Immature natural killer cell (primary cell): ENCODE measurements around the gene ABCA7. TPM values are rescaled to one million over a fixed set of nuclear protein-coding genes. Genes with fewer than 3 reads are reported as not detected.
A peak's percentile ranks its signal among the peaks of the same experiment; 100 is the strongest.

Source experiments
- DNase-seq, 3 donors: peaks; one replicate each; pipeline ENCODE4 v3.0.0; 2022; ENCODE audit warnings: mixed read lengths in 1 of 3
- H3K27ac Mint-ChIP-seq, 6 donors: one replicate each; pipeline ENCODE4 v1.8.0; 2020; ENCODE audit warnings: mixed read lengths in 6 of 6, mild to moderate bottlenecking in 5 of 6, inconsistent platforms in 4 of 6, moderate library complexity in 3 of 6
- H3K27me3 Mint-ChIP-seq, 3 donors: one replicate each; pipeline ENCODE4 v1.8.0; 2020 to 2021; ENCODE audit warnings: low read depth in 3 of 3, mild to moderate bottlenecking in 3 of 3, mixed read lengths in 3 of 3, moderate library complexity in 3 of 3, inconsistent platforms in 1 of 3
- H3K36me3 Mint-ChIP-seq, 3 donors: one replicate each; pipeline ENCODE4 v1.8.0; 2020; ENCODE audit warnings: mixed read lengths in 3 of 3, inconsistent platforms in 2 of 3, mild to moderate bottlenecking in 2 of 3
- H3K4me1 Mint-ChIP-seq, 2 donors: one replicate each; pipeline ENCODE4 v1.8.0; 2020; ENCODE audit warnings: inconsistent platforms in 2 of 2, mild to moderate bottlenecking in 2 of 2, mixed read lengths in 2 of 2, moderate library complexity in 1 of 2
- H3K4me3 Mint-ChIP-seq, 5 donors: one replicate each; pipeline ENCODE4 v1.8.0; 2020; ENCODE audit warnings: mild to moderate bottlenecking in 5 of 5, mixed read lengths in 5 of 5, inconsistent platforms in 3 of 5, moderate library complexity in 3 of 5
- H3K9me3 Mint-ChIP-seq, 6 donors: one replicate each; pipeline ENCODE4 v1.8.0; 2020; ENCODE audit warnings: mild to moderate bottlenecking in 6 of 6, mixed read lengths in 6 of 6, inconsistent platforms in 4 of 6, moderate library complexity in 3 of 6
- polyA plus RNA-seq, 3 donors: library from polyadenylated mRNA; unstranded; fragments of 300-500 nt; fragmentation: Illumina TruSeq; gene quantifications; one replicate each; pipeline ENCODE4 v1.2.3, GENCODE V29; 2021

The ABCA7 gene
- polyA plus RNA-seq, 3 donors from 2014 or later = 4.5 to 13.3 (median 5.2) TPM

DNA sequence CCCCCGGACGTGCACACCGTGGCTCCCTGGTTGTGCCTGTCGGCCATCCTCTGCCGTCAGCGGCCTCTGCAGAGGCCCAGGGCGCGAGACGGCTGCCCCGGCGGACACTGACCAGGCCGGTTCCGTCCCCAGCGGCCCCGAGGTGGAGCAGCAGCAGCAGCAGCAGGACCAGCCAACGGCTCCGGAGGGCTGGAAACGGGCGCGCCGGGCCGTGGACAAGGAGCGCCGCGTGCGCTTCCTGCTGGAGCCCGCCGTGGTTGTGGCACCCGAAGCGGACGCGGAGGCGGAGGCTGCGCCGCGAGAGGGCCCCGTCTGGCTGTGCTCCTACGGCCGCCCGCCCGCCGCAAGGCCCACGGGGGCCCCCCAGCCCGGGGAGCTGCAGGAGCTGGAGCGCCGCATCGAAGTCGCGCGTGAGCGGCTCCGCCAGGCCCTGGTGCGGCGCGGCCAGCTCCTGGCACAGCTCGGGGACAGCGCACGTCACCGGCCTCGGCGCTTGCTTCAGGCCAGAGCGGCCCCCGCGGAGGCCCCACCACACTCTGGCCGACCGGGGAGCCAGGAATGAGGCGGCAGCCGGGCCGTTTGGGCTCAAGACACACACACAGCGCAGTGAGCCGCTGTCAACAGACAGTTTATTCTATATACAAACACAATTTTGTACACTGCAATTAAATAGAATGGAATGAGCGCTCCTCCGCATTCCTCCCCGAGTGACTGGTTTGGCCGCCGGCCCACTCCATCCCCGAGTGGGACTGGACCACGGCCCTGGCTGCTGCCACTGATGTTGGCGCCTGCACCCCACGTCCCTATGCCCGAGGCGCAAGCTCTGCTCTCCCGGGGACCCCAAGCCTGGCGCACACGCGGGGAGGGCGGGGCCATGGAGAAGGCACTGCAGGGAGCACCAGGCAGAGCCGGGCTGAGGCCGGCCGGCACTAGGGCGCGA lies 30.6 kb upstream of the ABCA7 start:
- no peaks in the 10 kb centered on the region for H3K9me3 Mint-ChIP-seq
- no peak overlapping the region for H3K4me3 Mint-ChIP-seq
- no peak for DNase-seq
- no peaks in the 10 kb centered on the region for H3K27me3 Mint-ChIP-seq
- H3K4me1 Mint-ChIP-seq = peaks cover 0 to 3% of the 10 kb centered on the region in 2 donors
- H3K27ac Mint-ChIP-seq = no peak overlapping the region
- H3K36me3 Mint-ChIP-seq = no peaks in the 10 kb centered on the region

GRCh38 chr19:1009981-1010538 lies 29.8 kb upstream of the ABCA7 start:
- DNase-seq = no peak
- H3K4me1 Mint-ChIP-seq = peaks cover 0 to 3% of the 10 kb centered on the region in 2 donors
- no peaks in the 10 kb centered on the region for H3K27me3 Mint-ChIP-seq
- H3K36me3 Mint-ChIP-seq = no peaks in the 10 kb centered on the region
- no peak overlapping the region for H3K27ac Mint-ChIP-seq
- no peaks in the 10 kb centered on the region for H3K9me3 Mint-ChIP-seq
- H3K4me3 Mint-ChIP-seq = no peak overlapping the region

DNA sequence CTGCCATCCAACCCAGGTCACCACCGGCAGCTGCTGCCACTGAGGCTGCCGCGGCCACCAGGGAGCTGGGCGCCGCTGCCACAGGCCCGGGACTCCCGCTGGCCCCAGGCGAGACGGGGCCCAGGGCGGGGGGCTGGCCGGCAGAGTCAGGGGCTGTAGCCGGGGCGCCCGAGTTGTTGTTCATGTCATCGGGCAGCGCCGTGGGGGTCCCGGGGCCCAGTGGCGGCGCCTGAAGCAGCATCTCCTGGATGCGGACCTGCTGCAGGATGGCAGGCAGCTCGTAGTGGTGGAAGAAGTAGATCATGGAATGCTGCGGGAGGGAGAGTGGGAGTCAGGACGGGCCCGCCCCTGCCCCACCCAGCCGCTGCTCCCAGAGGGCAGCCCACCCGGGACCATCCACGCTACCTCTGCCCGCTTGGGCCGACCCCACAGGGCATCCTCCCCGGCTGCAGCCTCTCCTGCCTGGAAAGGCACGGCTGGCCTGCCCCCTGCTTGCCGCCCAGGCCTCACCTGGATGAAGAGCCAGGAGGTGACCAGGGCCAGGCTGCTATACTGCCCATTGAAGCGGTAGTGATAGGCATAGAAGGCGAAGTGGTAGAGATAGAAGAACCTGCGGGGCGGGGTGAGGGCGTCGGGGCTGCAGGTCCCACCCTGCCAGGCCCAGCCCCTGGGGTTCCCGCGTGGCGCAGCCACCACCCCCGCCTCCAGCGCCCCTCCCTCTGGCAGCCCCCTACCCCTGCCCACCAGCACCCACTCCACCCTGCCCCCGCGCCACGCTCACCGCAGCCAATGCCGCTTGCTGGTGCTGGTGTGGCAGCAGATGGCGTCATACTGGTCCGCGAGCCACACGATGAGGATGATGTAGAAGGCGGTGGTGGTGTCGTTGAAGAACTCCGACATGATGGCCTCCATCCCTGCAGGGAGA lies 29.1 kb upstream of the ABCA7 start:
- Mint-ChIP-seq H3K27ac (no peak overlapping the region), H3K4me3 (no peak overlapping the region), H3K9me3 (no peaks in the 10 kb centered on the region), H3K4me1 (peaks cover 0 to 7% of the 10 kb centered on the region in 2 donors), H3K36me3 (no peaks in the 10 kb centered on the region), H3K27me3 (peaks cover 0 to 2% (median 0%) of the 10 kb centered on the region in 3 donors)
- DNase-seq = no peak

- H3K4me1 Mint-ChIP-seq = peaks cover 7 to 16% of the 10 kb centered on the region in 2 donors
- H3K36me3 Mint-ChIP-seq = no peaks in the 10 kb centered on the region
- no peaks in the 10 kb centered on the region for H3K9me3 Mint-ChIP-seq
- no peak for DNase-seq
- peaks cover 0 to 4% (median 1%) of the 10 kb centered on the region in 3 donors for H3K27me3 Mint-ChIP-seq
- H3K27ac Mint-ChIP-seq = no peak overlapping the region
- H3K4me3 Mint-ChIP-seq = no peak overlapping the region
These were observed 28.0 kb upstream of the ABCA7 start for GRCh38 chr19:1011831-1012333.

GRCh38 chr19:1012334-1012733 lies 27.6 kb upstream of the ABCA7 start:
- Mint-ChIP-seq H3K27ac (no peak overlapping the region), H3K9me3 (no peaks in the 10 kb centered on the region), H3K27me3 (peaks cover 2 to 8% (median 2%) of the 10 kb centered on the region in 3 donors), H3K4me3 (no peak overlapping the region), H3K4me1 (peaks cover 11 to 20% of the 10 kb centered on the region in 2 donors), H3K36me3 (no peaks in the 10 kb centered on the region)
- DNase-seq = no peak

GRCh38 chr19:1013218-1013617 lies 26.7 kb upstream of the ABCA7 start:
- Mint-ChIP-seq H3K36me3 (no peaks in the 10 kb centered on the region), H3K27me3 (peaks cover 2 to 8% (median 3%) of the 10 kb centered on the region in 3 donors), H3K9me3 (no peaks in the 10 kb centered on the region), H3K27ac (no peak overlapping the region), H3K4me3 (no peak overlapping the region), H3K4me1 (peaks cover 20 to 29% of the 10 kb centered on the region in 2 donors)
- no peak for DNase-seq

- H3K9me3 Mint-ChIP-seq = no peaks in the 10 kb centered on the region
- peaks cover 20 to 40% of the 10 kb centered on the region in 2 donors for H3K4me1 Mint-ChIP-seq
- H3K27ac Mint-ChIP-seq = peak overlapping the region in 1 of 6 donors; percentile 40
- H3K36me3 Mint-ChIP-seq = no peaks in the 10 kb centered on the region
- no peak for DNase-seq
- no peak overlapping the region for H3K4me3 Mint-ChIP-seq
- peaks cover 2 to 8% (median 3%) of the 10 kb centered on the region in 3 donors for H3K27me3 Mint-ChIP-seq
These were observed 25.5 kb upstream of the ABCA7 start for GRCh38 chr19:1014161-1015060.

DNA sequence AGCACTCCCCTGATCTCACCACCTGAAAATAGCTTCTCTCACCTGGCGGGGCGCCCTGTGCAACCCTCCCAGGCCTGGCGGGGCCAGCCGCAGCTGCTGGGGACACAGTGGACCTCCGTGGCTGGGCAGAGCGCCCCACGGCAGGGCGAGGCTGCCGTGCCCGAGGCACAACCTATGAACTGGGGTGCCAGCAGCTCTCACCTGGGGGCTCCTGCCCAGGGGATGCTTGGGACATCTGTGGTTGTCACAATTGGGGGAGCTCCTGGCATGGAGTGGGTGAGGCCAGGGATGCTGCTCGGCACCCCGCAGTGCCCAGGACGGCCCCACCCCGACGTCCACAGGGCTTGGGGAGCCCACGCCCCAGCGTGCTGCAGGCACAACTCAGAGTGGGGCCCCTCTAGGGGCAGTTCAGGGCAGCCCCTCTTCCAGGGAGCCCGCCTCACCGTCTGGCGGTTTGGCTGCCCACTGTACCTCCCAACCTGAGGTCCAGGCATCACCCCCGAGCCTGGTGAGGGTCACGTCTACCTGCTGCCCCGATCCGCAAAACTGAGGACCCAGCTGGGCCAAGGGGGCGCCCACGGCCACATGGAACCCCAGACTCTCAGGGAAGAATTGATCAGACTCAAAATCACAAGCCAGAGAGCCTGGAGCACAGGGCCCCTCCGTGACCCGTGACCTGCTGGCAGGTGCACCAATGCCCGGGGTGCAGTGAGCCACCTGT lies 24.7 kb upstream of the ABCA7 start:
- Mint-ChIP-seq H3K36me3 (no peaks in the 10 kb centered on the region), H3K4me1 (peaks cover 20 to 47% of the 10 kb centered on the region in 2 donors), H3K4me3 (no peak overlapping the region), H3K27ac (no peak overlapping the region), H3K27me3 (peaks cover 2 to 8% (median 3%) of the 10 kb centered on the region in 3 donors), H3K9me3 (no peaks in the 10 kb centered on the region)
- DNase-seq = no peak

- no peak for DNase-seq
- Mint-ChIP-seq H3K27ac (no peak overlapping the region), H3K4me1 (peaks cover 20 to 48% of the 10 kb centered on the region in 2 donors), H3K4me3 (peak overlapping the region in 1 of 5 donors; percentile 32), H3K9me3 (no peaks in the 10 kb centered on the region), H3K36me3 (no peaks in the 10 kb centered on the region), H3K27me3 (peaks cover 3 to 8% (median 4%) of the 10 kb centered on the region in 3 donors)
These were observed 23.9 kb upstream of the ABCA7 start for GRCh38 chr19:1015782-1016646.

DNA sequence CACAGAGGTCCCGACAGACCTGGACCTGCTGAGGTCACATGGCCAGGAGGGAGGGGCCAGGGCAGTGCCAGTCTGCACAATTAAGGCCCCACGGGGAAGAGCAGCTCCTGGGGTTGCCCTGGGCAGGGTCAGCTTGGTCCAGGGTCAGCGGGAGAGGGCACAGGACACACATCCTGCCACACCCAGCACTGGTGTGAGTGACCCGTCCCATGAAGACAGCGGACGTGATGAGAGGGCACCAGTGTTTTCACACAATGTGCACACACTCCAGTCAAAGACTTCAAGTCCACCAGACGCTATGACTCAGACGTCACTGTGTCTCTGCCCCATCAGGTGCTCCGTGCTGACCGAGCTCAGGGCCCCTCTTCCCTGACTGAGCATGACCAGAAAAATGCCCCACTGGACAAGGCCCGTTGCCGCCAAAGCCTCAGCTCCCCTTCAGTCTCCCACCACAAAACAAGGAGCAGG lies 23.2 kb upstream of the ABCA7 start:
- no peak for DNase-seq
- Mint-ChIP-seq H3K27me3 (peaks cover 9 to 15% (median 11%) of the 10 kb centered on the region in 3 donors), H3K9me3 (peaks cover 0 to 2% (median 0%) of the 10 kb centered on the region in 6 donors), H3K27ac (peak overlapping the region; percentile 12 to 74 (median 65)), H3K4me3 (peak overlapping the region; percentile 32 to 51 (median 42)), H3K36me3 (no peaks in the 10 kb centered on the region), H3K4me1 (peaks cover 27 to 53% of the 10 kb centered on the region in 2 donors)

GRCh38 chr19:1017115-1017905 lies 22.6 kb upstream of the ABCA7 start:
- Mint-ChIP-seq H3K4me1 (peaks cover 29 to 55% of the 10 kb centered on the region in 2 donors), H3K36me3 (no peaks in the 10 kb centered on the region), H3K27me3 (peaks cover 11 to 17% (median 13%) of the 10 kb centered on the region in 3 donors), H3K9me3 (peaks cover 0 to 2% (median 0%) of the 10 kb centered on the region in 6 donors), H3K4me3 (peak overlapping the region; percentile 32 to 51 (median 42)), H3K27ac (peak overlapping the region; percentile 12 to 74 (median 66))
- DNase-seq = no peak
